NCI-H2196 (cell line): ENCODE results near the gene ADAM8.
A peak's percentile ranks its signal among the peaks of the same experiment; 100 is the strongest.

ENCODE experiments used
- DNase-seq: peaks from one replicate; lab custom pipeline; 2025; ENCODE audit not compliant: unreplicated experiment; lab: John Stamatoyannopoulos, UW

The ADAM8 gene

GRCh38 chr10:133282846-133283390 lies 6.2 kb upstream of the ADAM8 start:
- no peak for DNase-seq

GRCh38 chr10:133281628-133282372 lies 5.1 kb upstream of the ADAM8 start:
- DNase-seq = no peak

- DNase-seq = no peak
Measured at GRCh38 chr10:133281084-133281483, 4.4 kb upstream of the ADAM8 start.

GRCh38 chr10:133280391-133281059 lies 3.9 kb upstream of the ADAM8 start:
- DNase-seq = no peak

- no peak for DNase-seq
Measured at GRCh38 chr10:133279326-133280226, 2.9 kb upstream of the ADAM8 start.

- DNase-seq = peak; percentile 7
Measured at GRCh38 chr10:133278577-133279265, 2.1 kb upstream of the ADAM8 start.

GRCh38 chr10:133277993-133278576 lies 1.4 kb upstream of the ADAM8 start:
- no peak for DNase-seq

GRCh38 chr10:133277277-133277992 lies 767 bp upstream of the ADAM8 start:
- DNase-seq = no peak

- DNase-seq = no peak
Measured at GRCh38 chr10:133276100-133276434, 601 bp downstream of the ADAM8 start.

- DNase-seq = no peak
Measured at GRCh38 chr10:133275684-133276092, 980 bp downstream of the ADAM8 start.

- no peak for DNase-seq
Measured at GRCh38 chr10:133274751-133275683, 1.7 kb downstream of the ADAM8 start.

- DNase-seq = no peak
Measured at GRCh38 chr10:133273534-133274143, 3.0 kb downstream of the ADAM8 start.

GRCh38 chr10:133272964-133273420 lies 3.7 kb downstream of the ADAM8 start:
- DNase-seq = no peak

- DNase-seq = no peak
Measured at GRCh38 chr10:133272301-133272963, 4.2 kb downstream of the ADAM8 start.

GRCh38 chr10:133271521-133272300 lies 5.0 kb downstream of the ADAM8 start:
- no peak for DNase-seq

- DNase-seq = no peak
Measured at GRCh38 chr10:133270773-133271297, 5.8 kb downstream of the ADAM8 start.

GRCh38 chr10:133270204-133270603 lies 6.5 kb downstream of the ADAM8 start:
- DNase-seq = no peak
